Body of pancreas (tissue), 4 donors: Measurements from ENCODE around the gene TCTN1.

Source experiments
- POLR2A ChIP-seq, 3 donors: fragments of 450-650 bp; IDR thresholded peaks; one replicate each; pipeline ENCODE4 v1.6.1; 2016; ENCODE audit warnings: antibody characterized with exemption in 3 of 3, mild to moderate bottlenecking in 2 of 3
- TF ChIP-seq, protein P1 (sequence below), 7 experiments: fragments of 450-650 bp in 4 of 7; fragments of 200-600 bp in 3 of 7; sonication (generic) in 3 of 7; IDR thresholded peaks; one replicate each; pipeline ENCODE4 v1.5.1; 2016 to 2019; ENCODE audit warnings: antibody characterized with exemption in 7 of 7

DNA sequence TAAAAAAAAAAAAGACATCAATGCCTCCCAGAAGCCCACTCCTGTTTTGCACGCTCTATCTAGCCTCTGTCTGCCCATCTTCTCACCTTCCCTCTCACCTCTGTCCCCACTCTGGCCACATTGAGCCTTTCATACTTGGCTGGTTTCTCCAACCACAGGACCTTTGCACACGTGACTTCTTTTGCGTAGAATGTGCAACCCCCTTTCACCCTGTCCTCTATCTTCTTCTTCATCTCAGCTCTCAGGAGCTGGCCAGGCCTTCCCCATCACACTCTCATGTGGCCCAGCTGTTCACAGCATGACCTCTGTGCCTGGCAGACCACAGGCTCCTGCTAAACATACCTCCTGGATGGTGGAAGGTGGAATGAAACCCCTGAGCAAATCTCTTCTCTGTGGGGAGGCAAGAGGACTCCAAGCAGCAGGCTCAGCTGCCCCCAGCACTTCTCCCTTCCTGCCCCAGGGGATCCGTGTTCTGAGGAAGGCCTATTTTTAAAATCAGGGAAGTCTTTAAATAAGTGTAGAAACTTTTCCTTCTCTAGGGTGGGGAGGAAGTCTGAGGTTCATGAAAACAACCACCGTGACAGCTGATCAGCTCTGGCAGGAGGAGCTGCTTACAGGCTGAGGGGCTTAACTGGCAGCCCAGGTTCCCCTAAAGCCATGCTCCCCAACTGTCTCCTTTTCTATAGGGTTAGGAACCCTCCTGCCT, 63.4 kb downstream of the TCTN1 start:
- TF ChIP-seq, protein P1, sequence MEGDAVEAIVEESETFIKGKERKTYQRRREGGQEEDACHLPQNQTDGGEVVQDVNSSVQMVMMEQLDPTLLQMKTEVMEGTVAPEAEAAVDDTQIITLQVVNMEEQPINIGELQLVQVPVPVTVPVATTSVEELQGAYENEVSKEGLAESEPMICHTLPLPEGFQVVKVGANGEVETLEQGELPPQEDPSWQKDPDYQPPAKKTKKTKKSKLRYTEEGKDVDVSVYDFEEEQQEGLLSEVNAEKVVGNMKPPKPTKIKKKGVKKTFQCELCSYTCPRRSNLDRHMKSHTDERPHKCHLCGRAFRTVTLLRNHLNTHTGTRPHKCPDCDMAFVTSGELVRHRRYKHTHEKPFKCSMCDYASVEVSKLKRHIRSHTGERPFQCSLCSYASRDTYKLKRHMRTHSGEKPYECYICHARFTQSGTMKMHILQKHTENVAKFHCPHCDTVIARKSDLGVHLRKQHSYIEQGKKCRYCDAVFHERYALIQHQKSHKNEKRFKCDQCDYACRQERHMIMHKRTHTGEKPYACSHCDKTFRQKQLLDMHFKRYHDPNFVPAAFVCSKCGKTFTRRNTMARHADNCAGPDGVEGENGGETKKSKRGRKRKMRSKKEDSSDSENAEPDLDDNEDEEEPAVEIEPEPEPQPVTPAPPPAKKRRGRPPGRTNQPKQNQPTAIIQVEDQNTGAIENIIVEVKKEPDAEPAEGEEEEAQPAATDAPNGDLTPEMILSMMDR (IDR thresholded peaks at IDR 0.05) = no peak
- no peak for TF ChIP-seq POLR2A (IDR thresholded peaks at IDR 0.05)
